Breast epithelium (tissue), 4 donors: ENCODE results near the gene ADAMTS4. TPM values are rescaled to one million over a fixed set of nuclear protein-coding genes. Genes with fewer than 3 reads are reported as not detected.

Experiments used
- DNase-seq, 2 donors: peaks; one replicate each; pipeline ENCODE4 v3.0.0-alpha.2; 2019; ENCODE audit warnings: low spot score in 2 of 2
- H3K27ac ChIP-seq, 2 donors: fragments of 200-600 bp; sonication (generic) in 1 of 2; one replicate each; pipeline ENCODE4 v1.5.1; 2016 to 2019; ENCODE audit warnings: mild to moderate bottlenecking in 1 of 2
- H3K27me3 ChIP-seq, 2 donors: fragments of 200-600 bp; sonication (generic) in 1 of 2; one replicate each; pipeline versions ENCODE4 v1.5.1 to v1.6.0; 2017 to 2019; ENCODE audit warnings: control low read depth in 1 of 2, mild to moderate bottlenecking in 1 of 2
- H3K36me3 ChIP-seq: fragments of 200-600 bp; one replicate; pipeline ENCODE4 v1.5.1; 2019
- H3K4me1 ChIP-seq, 2 donors: fragments of 200-600 bp; sonication (generic); one replicate each; pipeline ENCODE4 v1.5.1; 2016 to 2019; ENCODE audit warnings: control low read depth in 1 of 2
- H3K4me3 ChIP-seq, 3 donors: fragments of 200-600 bp; sonication (generic); 1 replicate in 2 of 3; 2 replicates in 1 of 3; pipeline ENCODE4 v1.5.1; 2016 to 2019; ENCODE audit warnings: mild to moderate bottlenecking in 3 of 3, moderate library complexity in 2 of 3
- H3K9me3 ChIP-seq, 2 donors: fragments of 200-600 bp; sonication (generic) in 1 of 2; one replicate each; pipeline ENCODE4 v1.5.1; 2016 to 2019; ENCODE audit warnings: control low read depth in 1 of 2
- POLR2A ChIP-seq: fragments of 450-650 bp; IDR thresholded peaks from one replicate; pipeline ENCODE4 v1.6.1; 2016; ENCODE audit warnings: antibody characterized with exemption, mild to moderate bottlenecking, moderate library complexity
- POLR2AphosphoS5 ChIP-seq, 3 donors: sonication (generic); formaldehyde crosslinking; IDR thresholded peaks; one replicate each; pipeline ENCODE4 v1.6.1; 2017; ENCODE audit warnings: antibody characterized with exemption in 3 of 3
- intact Hi-C: fragments of 100-400 bp; cut with DNase I; formaldehyde crosslinking; loops from one replicate; pipeline ENCODE4 v1.15.1; 2023; ENCODE audit warnings: low total_unique reads
- total RNA-seq, 3 donors: library from RNA; depleted of rRNA; stranded (reverse); fragments of >200 nt; gene quantifications; one replicate each; pipeline ENCODE4 v1.1.0, GENCODE V29; 2016
- TF ChIP-seq, protein P1 (sequence below), 3 donors: fragments of 450-650 bp; IDR thresholded peaks; one replicate each; pipeline ENCODE4 v1.5.1; 2016 to 2017; ENCODE audit warnings: antibody characterized with exemption in 3 of 3, mild to moderate bottlenecking in 3 of 3, moderate library complexity in 3 of 3

Gene ADAMTS4
- total RNA-seq, 3 donors from 2014 or later = 4.8 to 85.5 (median 24.6) TPM

- DNase-seq = no peak
- Histone ChIP-seq H3K36me3 (no peaks in the 10 kb centered on the region), H3K27me3 (no peaks in the 10 kb centered on the region), H3K9me3 (no peaks in the 10 kb centered on the region), H3K27ac (peak overlapping the region; percentile 87 to 91), H3K4me3 (peak overlapping the region; percentile 77 to 93 (median 79)), H3K4me1 (peaks cover 7 to 14% of the 10 kb centered on the region in 2 donors)
- TF ChIP-seq POLR2A = no peak
- TF ChIP-seq POLR2AphosphoS5 (IDR thresholded peaks at IDR 0.05) = no peak
- TF ChIP-seq, protein P1, sequence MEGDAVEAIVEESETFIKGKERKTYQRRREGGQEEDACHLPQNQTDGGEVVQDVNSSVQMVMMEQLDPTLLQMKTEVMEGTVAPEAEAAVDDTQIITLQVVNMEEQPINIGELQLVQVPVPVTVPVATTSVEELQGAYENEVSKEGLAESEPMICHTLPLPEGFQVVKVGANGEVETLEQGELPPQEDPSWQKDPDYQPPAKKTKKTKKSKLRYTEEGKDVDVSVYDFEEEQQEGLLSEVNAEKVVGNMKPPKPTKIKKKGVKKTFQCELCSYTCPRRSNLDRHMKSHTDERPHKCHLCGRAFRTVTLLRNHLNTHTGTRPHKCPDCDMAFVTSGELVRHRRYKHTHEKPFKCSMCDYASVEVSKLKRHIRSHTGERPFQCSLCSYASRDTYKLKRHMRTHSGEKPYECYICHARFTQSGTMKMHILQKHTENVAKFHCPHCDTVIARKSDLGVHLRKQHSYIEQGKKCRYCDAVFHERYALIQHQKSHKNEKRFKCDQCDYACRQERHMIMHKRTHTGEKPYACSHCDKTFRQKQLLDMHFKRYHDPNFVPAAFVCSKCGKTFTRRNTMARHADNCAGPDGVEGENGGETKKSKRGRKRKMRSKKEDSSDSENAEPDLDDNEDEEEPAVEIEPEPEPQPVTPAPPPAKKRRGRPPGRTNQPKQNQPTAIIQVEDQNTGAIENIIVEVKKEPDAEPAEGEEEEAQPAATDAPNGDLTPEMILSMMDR (IDR thresholded peaks at IDR 0.05) = no peak
- intact Hi-C loops = no loop called here
Observed at GRCh38 chr1:161158316-161159010, 40.4 kb downstream of the ADAMTS4 start.

DNA sequence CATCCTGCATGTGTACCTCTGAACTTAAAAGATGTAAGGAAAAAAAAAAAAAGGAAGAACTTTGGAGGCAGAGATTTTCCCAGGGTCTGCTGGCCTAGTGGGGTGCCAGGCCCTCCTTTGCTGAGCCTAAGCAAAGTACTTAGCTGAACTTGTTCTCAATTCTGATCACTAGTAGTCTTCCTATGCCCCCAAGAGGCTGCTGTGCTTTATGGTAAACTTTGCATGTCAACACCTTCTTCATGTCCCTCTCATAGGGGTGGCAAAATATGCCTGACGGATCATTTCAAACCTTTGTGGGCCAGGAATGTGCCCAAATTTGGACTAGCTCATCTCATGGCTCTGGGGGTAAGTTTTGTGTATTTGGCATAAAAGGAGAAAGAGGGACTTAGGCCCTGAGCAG, 41.0 kb downstream of the ADAMTS4 start:
- DNase-seq = no peak
- Histone ChIP-seq H3K27ac (no peak overlapping the region), H3K4me1 (peaks cover 7 to 14% of the 10 kb centered on the region in 2 donors), H3K9me3 (no peaks in the 10 kb centered on the region), H3K27me3 (no peaks in the 10 kb centered on the region), H3K36me3 (no peaks in the 10 kb centered on the region), H3K4me3 (no peak overlapping the region)
- intact Hi-C loops = no loop called here
- no peak for TF ChIP-seq POLR2A
- TF ChIP-seq POLR2AphosphoS5 (IDR thresholded peaks at IDR 0.05) = no peak
- TF ChIP-seq, protein P1 (IDR thresholded peaks at IDR 0.05) = no peak

DNA sequence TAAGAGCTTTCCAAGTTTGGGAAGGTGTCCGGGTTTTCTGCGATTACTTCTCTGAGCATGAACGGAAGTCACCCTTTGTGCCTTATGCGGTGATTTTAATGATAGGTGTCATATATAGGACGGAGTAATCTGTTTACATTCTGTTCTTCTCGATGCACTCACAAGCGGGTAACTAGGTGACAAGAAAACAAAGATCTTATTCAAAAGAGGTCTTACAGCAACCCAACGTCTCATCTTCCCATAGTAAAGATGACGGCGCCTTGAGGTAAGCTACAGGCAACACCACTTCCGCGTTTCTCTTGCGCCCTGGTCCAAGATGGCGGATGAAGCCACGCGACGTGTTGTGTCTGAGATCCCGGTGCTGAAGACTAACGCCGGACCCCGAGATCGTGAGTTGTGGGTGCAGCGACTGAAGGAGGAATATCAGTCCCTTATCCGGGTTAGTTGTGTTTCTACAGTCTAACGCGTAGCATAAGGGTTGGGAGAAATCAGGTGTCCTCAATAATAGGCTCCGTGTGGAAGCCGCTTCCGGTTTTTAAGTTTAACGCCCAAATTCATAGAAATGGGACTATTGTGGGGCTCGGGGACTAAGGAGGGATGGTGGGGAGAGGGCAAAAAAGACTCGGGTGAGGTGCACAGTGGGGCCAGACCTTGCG, 45.0 kb downstream of the ADAMTS4 start, which contains the start of gene UFC1:
UFC1 (plus strand) TSS at position 297 of the 656 bp plus-strand sequence; CDS start at position 317, 20 bp downstream.
- Histone ChIP-seq H3K4me3 (peak within 1 kb of the TSS; percentile 62 to 76 (median 72)), H3K27me3 (no peaks in the 10 kb centered on the region), H3K27ac (peak within 1 kb of the TSS; percentile 97 to 98), H3K36me3 (no peaks in the 10 kb centered on the region), H3K4me1 (peaks cover 0 to 3% of the 10 kb centered on the region in 2 donors), H3K9me3 (no peaks in the 10 kb centered on the region)
- TF ChIP-seq, protein P1 (IDR thresholded peaks at IDR 0.05) = no peak
- peak; percentile 82 to 86 (median 82) for TF ChIP-seq POLR2AphosphoS5 (IDR thresholded peaks at IDR 0.05)
- peak; percentile 79 to 81 for DNase-seq
- intact Hi-C loops = no loop called here

- H3K4me1 ChIP-seq = peaks cover 0 to 3% of the 10 kb centered on the region in 2 donors
- no peaks in the 10 kb centered on the region for H3K27me3 ChIP-seq
Observed at GRCh38 chr1:161153176-161153575, 45.7 kb downstream of the ADAMTS4 start.

More at GRCh38 chr1:161153176-161153575, 45.7 kb downstream of the ADAMTS4 start:
- no peak for DNase-seq
- intact Hi-C loops = no loop called here
- Histone ChIP-seq H3K27ac (peak overlapping the region; percentile 97 to 98), H3K4me3 (peak overlapping the region; percentile 62 to 76 (median 72)), H3K36me3 (no peaks in the 10 kb centered on the region), H3K9me3 (no peaks in the 10 kb centered on the region)
- TF ChIP-seq POLR2A (no peak), POLR2AphosphoS5 (IDR thresholded peaks at IDR 0.05) (no peak)
- TF ChIP-seq, protein P1 (IDR thresholded peaks at IDR 0.05) = no peak
